Suprapubic skin (tissue), 3 donors: ENCODE measurements around the gene ZNF808.

Source experiments
- CTCF ChIP-seq, 2 donors: fragments of 200-600 bp in 1 of 2; fragments of 450-650 bp in 1 of 2; sonication (generic) in 1 of 2; IDR thresholded peaks; one replicate each; pipeline ENCODE4 v1.5.1; 2016 to 2019; ENCODE audit warnings: antibody characterized with exemption in 2 of 2, mild to moderate bottlenecking in 1 of 2, moderate library complexity in 1 of 2
- EP300 ChIP-seq: sonication (generic); formaldehyde crosslinking; IDR thresholded peaks from one replicate; pipeline ENCODE4 v1.6.1; 2017; ENCODE audit warnings: antibody characterized with exemption
- POLR2A ChIP-seq, 2 donors: fragments of 450-650 bp; IDR thresholded peaks; one replicate each; pipeline ENCODE4 v1.6.1; 2017; ENCODE audit warnings: antibody characterized with exemption in 2 of 2, mild to moderate bottlenecking in 2 of 2, moderate library complexity in 2 of 2

GRCh38 chr19:52600639-52601024, 73.2 kb downstream of the ZNF808 start:
- no peak for TF ChIP-seq EP300
- TF ChIP-seq CTCF (IDR thresholded peaks at IDR 0.05), result no peak
- no peak for TF ChIP-seq POLR2A (IDR thresholded peaks at IDR 0.05)
